Activated T-cell treated with anti-CD3 and anti-CD28 coated beads, Interleukin-2, amount 50 U/mL, for 72 hours (primary cell): Measurements from ENCODE around the gene STARD6. TPM values are rescaled to one million over a fixed set of nuclear protein-coding genes. Genes with fewer than 3 reads are reported as not detected.

Experiments
- ATAC-seq, 2 donors: fragments of 150-1000 bp; cut with Tn5 transposase; replicated peaks in 1 of 2; 2 replicates each; pipeline ENCODE4 v1.10.0; 2021; ENCODE audit warnings: moderate library complexity in 2 of 2, mild to moderate bottlenecking in 1 of 2
- DNase-seq, 2 donors: peaks; one replicate each; pipeline ENCODE4 v3.0.0; 2021 to 2022; ENCODE audit warnings: mixed read lengths in 1 of 2
- H3K27ac Mint-ChIP-seq: one replicate; pipeline ENCODE4 v1.8.0; 2022; ENCODE audit warnings: mild to moderate bottlenecking, moderate library complexity, mixed read lengths
- H3K27me3 Mint-ChIP-seq: one replicate; pipeline ENCODE4 v1.8.0; 2022; ENCODE audit warnings: low read depth, mixed read lengths
- H3K36me3 Mint-ChIP-seq, 2 donors: one replicate each; pipeline ENCODE4 v1.8.0; 2022; ENCODE audit warnings: mixed read lengths in 2 of 2, mild to moderate bottlenecking in 1 of 2; ENCODE audit not compliant: insufficient read depth in 2 of 2
- H3K4me1 Mint-ChIP-seq: one replicate; pipeline ENCODE4 v1.8.0; 2022; ENCODE audit warnings: low read depth, mixed read lengths
- H3K4me3 Mint-ChIP-seq, 2 donors: one replicate each; pipeline ENCODE4 v1.8.0; 2022; ENCODE audit warnings: mild to moderate bottlenecking in 2 of 2, mixed read lengths in 2 of 2, moderate library complexity in 2 of 2
- H3K9me3 Mint-ChIP-seq, 2 donors: one replicate each; pipeline ENCODE4 v1.8.0; 2022; ENCODE audit warnings: mixed read lengths in 2 of 2
- total RNA-seq, 2 donors: library from RNA; stranded (reverse); gene quantifications; one replicate each; pipeline ENCODE4 v1.2.3, GENCODE V29; 2022

Gene STARD6
- total RNA-seq, 2 donors from 2014 or later = 0.23 TPM; not detected in 1

- no peaks in the 10 kb centered on the region for H3K9me3 Mint-ChIP-seq
- H3K27ac Mint-ChIP-seq = no peak overlapping the region
- ATAC-seq (no peak), DNase-seq (no peak)
- peaks cover 29% of the 10 kb centered on the region for H3K4me1 Mint-ChIP-seq
- no peak overlapping the region for H3K4me3 Mint-ChIP-seq
- H3K36me3 Mint-ChIP-seq = peaks cover 6 to 16% of the 10 kb centered on the region in 2 donors
- no peaks in the 10 kb centered on the region for H3K27me3 Mint-ChIP-seq
Observed at GRCh38 chr18:54277899-54278298, 79.8 kb downstream of the STARD6 start.

Other genes with a start within 250 kb of the STARD6 start
- 100 to 1,000 TPM; 206 to 207 TPM for gene MBD2, start 133.2 kb downstream of the STARD6 start, total RNA-seq
- gene POLI, start 88.3 kb downstream of the STARD6 start, total RNA-seq = 10 to 100 TPM; 29.5 to 30.8 TPM
- gene C18orf54, start within 50 bp of the STARD6 start, total RNA-seq = 10 to 100 TPM; 10.8 to 12.7 TPM
- gene DYNAP, start 233.4 kb upstream of the STARD6 start, total RNA-seq = not detected